ENCODE data around the gene NRP2.

The NRP2 gene

DNA sequence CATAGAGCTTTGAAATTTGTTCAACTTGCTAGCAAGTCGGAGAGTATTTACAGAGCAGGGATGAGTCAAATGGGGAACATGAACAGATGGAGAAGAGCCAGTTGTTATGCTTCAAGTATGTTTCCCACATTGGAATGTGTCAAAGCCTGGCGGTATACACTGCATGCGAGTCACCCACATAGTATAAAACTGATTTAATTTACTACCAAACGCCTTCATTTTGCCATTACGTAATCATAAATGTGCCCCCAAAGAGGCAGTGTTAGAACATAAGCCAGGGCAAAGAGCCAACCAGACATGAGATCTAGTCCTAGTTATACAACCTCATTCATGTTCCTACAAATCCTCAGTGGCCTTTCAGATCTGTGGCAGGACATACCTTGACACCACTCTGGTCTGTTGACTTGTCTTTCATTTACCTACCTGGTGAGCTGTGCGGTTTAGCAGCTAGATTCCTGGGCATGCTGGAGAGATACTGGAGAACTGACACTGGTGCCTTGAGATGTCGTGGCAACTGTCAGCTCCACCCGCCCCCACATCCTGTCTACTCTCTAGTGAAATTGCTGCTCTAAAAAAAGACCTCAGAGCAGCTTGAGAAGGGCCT, 21.7 kb upstream of the NRP2 start:
- no peak for DNase-seq (ENCODE audit: low read depth)

- DNase-seq (ENCODE audit: low read depth) = no peak
Measured at GRCh38 chr2:205661281-205661680, 21.0 kb upstream of the NRP2 start.

GRCh38 chr2:205662206-205662965, 19.9 kb upstream of the NRP2 start:
- no peak for DNase-seq (ENCODE audit: low read depth)

- DNase-seq (ENCODE audit: low read depth) = no peak
Measured at GRCh38 chr2:205665791-205666190, 16.5 kb upstream of the NRP2 start.

- no peak for DNase-seq (ENCODE audit: low read depth)
Measured at GRCh38 chr2:205670292-205670691, 12.0 kb upstream of the NRP2 start.

GRCh38 chr2:205673312-205673711, 9.0 kb upstream of the NRP2 start:
- no peak for DNase-seq (ENCODE audit: low read depth)

- no peak for DNase-seq (ENCODE audit: low read depth)
Measured at GRCh38 chr2:205675861-205676516, 6.3 kb upstream of the NRP2 start.

GRCh38 chr2:205678541-205679142, 3.7 kb upstream of the NRP2 start:
- no peak for DNase-seq (ENCODE audit: low read depth)

DNA sequence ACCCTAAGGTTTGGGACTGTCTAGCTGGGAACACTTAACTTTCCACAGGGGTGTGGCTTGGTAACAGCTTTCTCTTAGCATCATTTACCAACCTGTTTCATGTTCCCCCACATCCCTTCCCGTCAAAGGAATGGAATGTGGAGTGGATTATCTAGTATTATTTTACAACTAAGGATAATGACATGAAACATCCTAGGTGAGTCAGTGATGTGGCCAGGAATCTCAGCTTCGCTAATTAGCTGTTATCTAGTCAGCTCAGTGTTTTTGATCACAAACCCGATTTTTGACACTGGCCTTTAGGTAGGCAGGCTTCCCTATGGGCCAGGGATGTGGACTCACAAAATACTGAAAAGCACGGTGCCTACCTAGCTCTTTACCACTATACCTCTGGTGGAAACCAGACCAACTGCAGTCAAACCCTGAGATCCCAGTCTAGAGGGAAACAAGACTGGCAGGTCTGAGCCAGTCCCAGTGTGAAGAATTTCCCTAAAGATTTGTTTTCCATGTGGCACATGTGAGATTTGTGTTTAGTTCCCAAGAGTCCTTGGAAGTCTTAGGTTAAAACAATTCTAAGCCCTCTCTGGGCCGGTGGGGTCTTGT, 2.8 kb upstream of the NRP2 start:
- no peak for DNase-seq (ENCODE audit: low read depth)

GRCh38 chr2:205680067-205680466, 2.2 kb upstream of the NRP2 start:
- DNase-seq (ENCODE audit: low read depth) = no peak

GRCh38 chr2:205680903-205681302, 1.4 kb upstream of the NRP2 start:
- DNase-seq (ENCODE audit: low read depth) = no peak

DNA sequence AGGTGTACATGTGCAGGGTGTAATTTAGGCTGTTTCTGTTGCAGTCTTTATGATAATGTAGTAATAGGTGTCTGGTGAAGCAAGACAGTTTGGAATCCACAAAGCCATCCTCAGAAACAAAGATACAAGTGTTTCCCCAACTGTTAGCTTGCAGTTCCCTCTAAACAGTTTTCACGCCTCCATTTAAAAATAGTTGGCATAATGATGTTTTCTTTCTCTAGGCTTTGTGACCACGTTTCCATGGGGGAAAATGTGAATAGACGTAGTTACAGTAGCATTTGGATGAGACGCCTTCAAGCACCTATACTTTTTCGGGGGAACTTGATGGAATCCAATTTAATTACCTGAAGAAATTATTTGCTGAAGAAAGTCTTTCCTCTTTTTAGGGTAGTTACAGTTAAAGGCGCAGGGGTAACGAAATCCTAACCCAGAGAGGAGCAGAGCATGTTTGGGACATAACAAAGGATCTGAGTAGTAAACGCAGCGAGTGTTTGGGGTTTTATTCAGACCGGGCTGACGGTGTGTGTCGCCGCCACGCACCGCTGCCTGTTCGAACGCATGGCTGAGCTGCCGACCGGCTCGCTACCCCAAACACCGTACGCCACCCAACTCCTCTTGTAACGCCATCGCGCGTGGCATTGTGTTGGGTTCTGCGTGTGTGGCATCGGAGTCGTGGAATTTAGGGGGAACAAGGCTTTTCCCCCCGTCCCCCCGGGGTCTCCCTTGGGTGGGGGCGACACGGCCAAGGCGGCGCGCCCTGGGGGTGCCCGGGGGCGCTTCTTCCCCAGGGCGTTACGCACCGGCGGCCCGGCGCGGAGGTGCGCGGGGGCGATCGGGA, 681 bp upstream of the NRP2 start:
- no peak for DNase-seq (ENCODE audit: low read depth)

DNA sequence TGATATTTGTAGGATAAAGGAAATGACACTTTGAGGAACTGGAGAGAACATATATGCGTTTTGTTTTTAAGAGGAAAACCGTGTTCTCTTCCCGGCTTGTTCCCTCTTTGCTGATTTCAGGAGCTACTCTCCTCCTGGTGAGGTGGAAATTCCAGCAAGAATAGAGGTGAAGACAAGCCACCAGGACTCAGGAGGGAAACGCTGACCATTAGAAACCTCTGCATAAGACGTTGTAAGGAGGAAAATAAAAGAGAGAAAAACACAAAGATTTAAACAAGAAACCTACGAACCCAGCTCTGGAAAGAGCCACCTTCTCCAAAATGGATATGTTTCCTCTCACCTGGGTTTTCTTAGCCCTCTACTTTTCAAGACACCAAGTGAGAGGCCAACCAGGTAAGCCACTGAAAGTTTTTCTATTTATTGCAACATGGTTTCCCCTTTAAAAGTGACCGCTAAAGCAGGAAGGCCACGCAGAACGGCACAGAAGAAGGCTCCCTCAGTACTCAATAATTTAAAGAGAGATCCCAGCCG, 735 bp downstream of the NRP2 start:
- no peak for DNase-seq (ENCODE audit: low read depth)

DNA sequence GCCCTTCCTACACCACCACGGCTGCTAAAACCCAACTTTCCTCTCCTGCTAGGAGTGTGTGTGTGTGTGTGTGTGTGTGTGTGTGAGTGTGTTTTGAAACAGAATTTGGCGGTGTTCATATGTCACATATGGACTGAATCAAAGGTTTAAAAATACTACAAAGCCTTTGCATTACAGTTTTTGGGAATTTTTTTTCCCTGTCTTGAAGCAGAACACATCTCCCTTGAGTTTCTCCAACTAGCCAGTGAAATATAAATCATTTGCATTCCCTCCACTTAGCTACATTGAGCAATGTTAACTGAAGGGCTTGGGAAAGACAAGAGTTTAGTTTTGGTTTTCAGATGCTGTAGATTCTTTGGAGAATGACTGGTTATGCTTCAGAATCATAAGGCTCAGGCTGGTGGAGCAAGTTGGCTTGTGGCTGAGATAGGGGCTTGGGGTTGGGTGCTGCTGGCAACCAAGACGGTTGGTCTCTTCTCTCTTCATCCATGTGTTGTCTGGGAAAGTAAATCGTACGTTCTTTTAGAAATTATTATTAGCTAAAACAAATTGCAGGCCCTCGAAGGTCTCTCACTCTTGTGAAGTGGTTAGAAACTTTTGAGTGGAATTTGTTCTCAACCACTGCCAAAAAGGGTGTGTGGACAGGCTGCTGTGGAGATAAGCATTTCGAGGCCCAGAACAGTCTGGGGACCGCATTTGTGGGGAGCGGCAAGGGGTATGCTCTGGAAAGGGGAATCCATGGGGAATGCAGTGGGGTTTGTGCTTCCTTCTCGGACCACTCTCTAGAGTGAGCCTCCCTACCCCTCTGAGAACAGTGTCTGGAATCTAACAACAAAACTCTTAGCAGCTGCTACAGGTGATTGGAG, 1.4 kb downstream of the NRP2 start:
- no peak for DNase-seq (ENCODE audit: low read depth)

DNA sequence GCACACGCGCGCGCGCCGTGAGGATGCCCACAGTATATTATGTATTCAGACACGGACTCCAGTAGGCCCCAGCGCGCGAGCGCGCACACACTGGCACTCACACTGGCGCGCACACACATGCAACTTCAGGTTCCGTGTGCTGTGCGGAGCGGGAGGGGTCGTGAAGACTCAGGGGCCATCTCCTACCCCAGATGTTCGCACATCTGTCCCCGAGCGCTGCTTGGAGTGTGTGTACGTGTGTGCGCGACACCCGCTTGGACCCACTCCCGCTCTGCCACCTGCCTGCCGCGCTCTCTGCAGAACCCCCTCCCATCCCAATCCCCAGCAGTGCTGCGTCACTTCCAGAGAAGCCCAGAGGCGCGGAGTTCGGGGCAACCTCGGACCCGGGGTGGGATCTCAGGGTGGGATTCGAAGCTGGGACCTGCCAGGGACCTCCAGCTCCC, 2.6 kb downstream of the NRP2 start:
- DNase-seq (ENCODE audit: low read depth) = no peak

DNA sequence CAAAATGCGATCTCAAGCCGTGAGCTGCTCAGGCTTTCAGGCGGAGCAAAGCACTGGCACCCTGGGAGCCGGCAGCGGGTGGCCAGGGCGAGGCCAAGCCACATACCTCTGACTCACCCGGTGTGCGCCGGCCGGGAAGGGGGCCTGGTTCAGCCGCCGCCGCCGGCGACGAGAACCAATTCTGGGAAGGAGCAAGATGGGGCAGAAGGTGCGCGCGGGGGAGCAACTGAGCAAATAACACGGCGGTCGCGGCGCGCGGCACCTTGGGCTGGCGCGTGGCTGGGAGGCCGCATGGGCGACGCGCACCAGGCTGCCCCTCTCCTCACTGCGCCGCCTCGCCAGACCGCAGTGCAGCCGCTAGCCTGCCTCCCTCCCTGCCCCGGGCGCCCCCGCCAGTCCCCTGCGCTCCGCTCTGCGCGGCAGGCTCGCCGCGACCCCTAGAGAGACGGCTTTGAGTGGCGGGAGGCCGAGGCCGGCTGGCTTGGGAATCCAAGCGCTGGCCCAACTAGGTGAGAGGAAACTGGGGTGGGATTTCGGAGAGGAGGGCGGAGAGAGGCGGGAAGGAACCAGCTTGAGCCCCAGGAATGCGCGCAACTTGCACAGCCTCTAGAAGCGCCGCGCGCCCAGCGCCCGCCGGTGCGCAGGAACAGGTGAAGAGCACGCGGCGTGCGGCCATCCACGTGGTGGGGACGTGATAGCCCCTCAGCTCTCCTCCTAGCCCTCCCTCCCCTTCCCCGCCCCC, 3.2 kb downstream of the NRP2 start:
- DNase-seq (ENCODE audit: low read depth) = no peak

DNA sequence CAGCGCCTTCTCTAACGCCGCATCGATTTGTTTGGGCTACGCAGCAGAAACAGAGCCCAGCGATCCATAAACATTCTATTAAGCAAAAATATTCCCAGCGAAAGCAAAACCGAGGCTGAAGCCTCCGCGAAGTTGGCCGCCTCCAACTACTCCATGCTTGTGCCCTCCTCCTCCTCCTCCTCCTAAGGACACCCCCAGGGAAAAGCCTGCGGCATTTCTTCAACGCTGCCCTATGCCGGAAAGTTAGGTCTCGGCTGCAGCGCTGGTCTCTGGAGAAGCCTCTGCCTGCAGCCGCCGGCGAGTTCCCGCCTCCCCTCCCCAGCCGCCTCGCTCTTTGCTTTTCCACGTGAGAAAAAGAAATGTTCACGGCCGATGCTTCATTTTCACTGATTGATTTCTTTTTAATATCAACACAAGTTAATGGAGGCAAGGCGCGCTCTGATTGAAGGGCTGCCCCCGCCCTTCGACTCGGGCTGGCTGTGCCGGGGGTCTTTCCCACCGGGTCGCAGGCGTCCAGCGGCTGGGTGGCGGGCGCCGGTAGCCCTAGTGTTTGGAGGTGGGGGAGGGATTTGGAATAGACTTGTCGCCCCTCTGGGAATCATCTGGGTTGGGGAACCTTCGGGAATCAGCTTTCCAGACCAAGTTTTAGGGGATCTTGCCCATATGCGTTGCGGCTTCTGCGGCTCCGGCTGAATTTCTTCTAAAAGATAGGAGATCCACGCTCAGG, 3.9 kb downstream of the NRP2 start:
- DNase-seq (ENCODE audit: low read depth) = no peak

DNA sequence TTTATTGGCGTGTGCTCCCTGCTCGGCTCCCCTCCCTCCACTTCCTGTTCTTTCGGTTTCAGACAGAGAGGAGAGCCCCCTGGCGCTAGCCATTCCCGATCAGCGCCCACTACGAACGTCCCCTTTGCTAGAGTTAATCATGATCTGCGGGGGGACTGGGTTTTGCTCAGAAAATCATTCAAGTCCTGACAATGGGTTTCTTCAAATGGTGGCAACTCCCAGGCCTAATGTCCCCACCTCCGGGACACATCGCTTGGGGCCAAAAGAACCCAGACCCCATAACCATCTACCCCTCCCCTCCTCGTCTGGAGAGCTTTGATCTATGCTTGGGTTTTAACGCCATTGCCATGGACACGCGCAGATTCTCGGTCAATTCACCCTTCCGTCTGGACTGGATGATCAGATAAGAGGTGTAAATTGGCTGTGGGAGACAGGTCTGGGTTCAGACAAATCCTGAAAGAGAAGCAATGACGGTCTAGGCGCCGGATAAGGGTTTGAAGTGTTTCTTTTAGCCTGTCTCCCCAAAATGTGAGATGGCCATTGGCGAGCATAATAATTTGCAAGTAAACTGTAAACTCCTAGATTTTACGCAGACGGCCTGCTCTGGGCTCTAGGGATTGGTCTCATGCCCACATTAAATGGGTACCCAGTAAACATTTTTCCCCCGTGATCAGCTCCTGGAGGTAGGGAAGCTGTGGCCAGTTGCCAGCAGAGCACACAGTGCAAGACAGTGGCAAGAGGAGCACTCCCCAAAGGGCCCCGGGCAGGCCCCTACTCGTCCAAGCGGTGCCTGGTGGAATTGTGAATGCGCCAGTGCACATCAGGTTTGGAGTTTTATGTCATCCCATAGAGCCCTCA, 4.7 kb downstream of the NRP2 start:
- DNase-seq (ENCODE audit: low read depth) = no peak

All from stimulated activated CD8-positive, alpha-beta memory T cell treated with anti-CD3 and anti-CD28 coated beads, Interleukin-7, amount 100 ng/mL, for 24 hours (primary cell).